ENCODE data around the gene RNF44. TPM values are rescaled to one million over a fixed set of nuclear protein-coding genes. Genes with fewer than 3 reads are reported as not detected.

The RNF44 gene
- total and polyA plus RNA-seq, 2 donors (not counting 3 experiments of a cell fraction or from before 2014, with no cell fraction given), result 19.8 to 50.2 TPM

- H3K27ac ChIP-seq (ENCODE audit: insufficient read depth, low read depth, low read length), result no peak overlapping the region
These were observed 35.9 kb downstream of the RNF44 start for GRCh38 chr5:176501333-176501732.

DNA sequence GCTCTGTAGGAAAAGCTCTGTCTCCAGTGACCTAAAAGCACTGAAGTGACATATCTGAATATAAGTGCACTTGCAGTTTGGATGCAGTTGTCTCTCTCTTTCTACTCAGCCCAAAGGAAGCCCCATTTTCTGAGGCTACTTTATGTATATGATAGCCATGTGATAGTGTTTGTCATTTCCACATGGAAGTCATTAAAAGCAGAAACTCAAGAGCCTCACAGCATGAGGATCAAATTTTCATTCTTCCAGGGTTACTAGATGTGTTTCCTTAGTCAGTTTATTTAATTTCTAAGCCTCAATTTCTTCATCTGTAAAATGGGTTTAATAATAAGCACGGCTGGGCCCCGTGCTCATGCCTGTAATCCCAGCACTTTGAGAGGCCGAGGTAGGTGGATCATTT is 36.7 kb downstream of the RNF44 start:
- FAIRE-seq (no peak), DNase-seq (ENCODE audit: low read depth, low spot score) (no peak)
- no peaks in the 10 kb centered on the region for H3K4me1 ChIP-seq (ENCODE audit: control insufficient read depth, extremely low read depth, insufficient read depth, low read length)
- ChIA-PET CTCF (no interaction called here), POLR2A (no interaction called here)
- intact Hi-C loops (cut with micrococcal nuclease) (no loop called here), dilution Hi-C loops (cut with MboI; ENCODE audit: extremely low pct_ligation_motif_present, low sequenced_read_pairs) (no loop called here)
- H3K9me3 ChIP-seq (replicated peaks; ENCODE audit: control insufficient read depth, insufficient read depth, low read length), result no peaks in the 10 kb centered on the region
- TF ChIP-seq POLR2A (IDR thresholded peaks at IDR 0.05; ENCODE audit: low read depth, low read length), result no peak
- TF ChIP-seq GATA2 (IDR thresholded peaks at IDR 0.05; ENCODE audit: insufficient read depth, insufficient read length, low read depth, low read length), result no peak
- TF ChIP-seq CTCF (IDR thresholded peaks at IDR 0.05; ENCODE audit: extremely low read depth in 1 of 2, insufficient read depth in 1 of 2, low read depth in 1 of 2, low read length in 2 of 2), result no peak
- TF ChIP-seq MYC (IDR thresholded peaks at IDR 0.05; ENCODE audit: low read depth, low read length), result no peak
- H3K4me3 ChIP-seq (replicated peaks in 1 of 3; ENCODE audit: insufficient read depth in 1 of 3, low read depth in 1 of 3, low read length in 3 of 3), result no peak overlapping the region
- H2AFZ ChIP-seq (ENCODE audit: low read depth, low read length), result no peak overlapping the region
- no peak overlapping the region for H3K9ac ChIP-seq (replicated peaks; ENCODE audit: extremely low read depth, insufficient read depth, low read length)
- peaks cover 18 to 20% of the 10 kb centered on the region in 2 experiments for H3K36me3 ChIP-seq (ENCODE audit: control insufficient read depth in 2 of 2, extremely low read depth in 1 of 2, insufficient read depth in 2 of 2, low read length in 2 of 2)
- no peaks in the 10 kb centered on the region for H3K79me2 ChIP-seq (ENCODE audit: control insufficient read depth, insufficient read depth, low read length)
- no peaks in the 10 kb centered on the region for H3K9me1 ChIP-seq (replicated peaks; ENCODE audit: control insufficient read depth, extremely low read depth, insufficient read depth, low read length)
- no peak overlapping the region for H3K4me2 ChIP-seq (ENCODE audit: insufficient read depth, low read length)
- no peaks in the 10 kb centered on the region for H3K27me3 ChIP-seq (ENCODE audit: control insufficient read depth in 2 of 2, insufficient read depth in 2 of 2, low read length in 2 of 2)
- no peaks in the 10 kb centered on the region for H4K20me1 ChIP-seq (replicated peaks; ENCODE audit: control insufficient read depth, extremely low read depth, insufficient read depth, low read length)
- no TSS peak for BruUV-seq (replicated peaks)
- no peak overlapping the region for H3K27ac ChIP-seq (ENCODE audit: insufficient read depth, low read depth, low read length)

More at GRCh38 chr5:176501333-176501732, 35.9 kb downstream of the RNF44 start:
- DNase-seq (ENCODE audit: low read depth, low spot score) (no peak), FAIRE-seq (no peak)
- CTCF ChIA-PET, result interaction anchor here (0.7 to 0.9 kb wide), 2 partner anchors 41 to 85 kb away, joined by 3 read pairs; no protein-coding TSS in a partner anchor
- peaks cover 16 to 20% of the 10 kb centered on the region in 2 experiments for H3K36me3 ChIP-seq (ENCODE audit: control insufficient read depth in 2 of 2, extremely low read depth in 1 of 2, insufficient read depth in 2 of 2, low read length in 2 of 2)
- H3K9me1 ChIP-seq (replicated peaks; ENCODE audit: control insufficient read depth, extremely low read depth, insufficient read depth, low read length), result no peaks in the 10 kb centered on the region
- dilution Hi-C loops (cut with MboI; ENCODE audit: extremely low pct_ligation_motif_present, low sequenced_read_pairs), result no loop called here
- H2AFZ ChIP-seq (ENCODE audit: low read depth, low read length), result no peak overlapping the region
- no TSS peak for BruUV-seq (replicated peaks)
- H4K20me1 ChIP-seq (replicated peaks; ENCODE audit: control insufficient read depth, extremely low read depth, insufficient read depth, low read length), result no peaks in the 10 kb centered on the region
- H3K4me2 ChIP-seq (ENCODE audit: insufficient read depth, low read length), result no peak overlapping the region
- H3K9ac ChIP-seq (replicated peaks; ENCODE audit: extremely low read depth, insufficient read depth, low read length), result no peak overlapping the region
- H3K27me3 ChIP-seq (ENCODE audit: control insufficient read depth in 2 of 2, insufficient read depth in 2 of 2, low read length in 2 of 2), result no peaks in the 10 kb centered on the region
- no peaks in the 10 kb centered on the region for H3K79me2 ChIP-seq (ENCODE audit: control insufficient read depth, insufficient read depth, low read length)
- intact Hi-C loops (cut with micrococcal nuclease), result no loop called here
- no peaks in the 10 kb centered on the region for H3K4me1 ChIP-seq (ENCODE audit: control insufficient read depth, extremely low read depth, insufficient read depth, low read length)
- TF ChIP-seq GATA2 (IDR thresholded peaks at IDR 0.05; ENCODE audit: insufficient read depth, insufficient read length, low read depth, low read length), result no peak
- TF ChIP-seq POLR2AphosphoS5 (IDR thresholded peaks at IDR 0.05; ENCODE audit: insufficient read depth, low read depth, low read length), result no peak
- no peak for TF ChIP-seq MYC (IDR thresholded peaks at IDR 0.05; ENCODE audit: low read depth, low read length)
- TF ChIP-seq, protein P1, sequence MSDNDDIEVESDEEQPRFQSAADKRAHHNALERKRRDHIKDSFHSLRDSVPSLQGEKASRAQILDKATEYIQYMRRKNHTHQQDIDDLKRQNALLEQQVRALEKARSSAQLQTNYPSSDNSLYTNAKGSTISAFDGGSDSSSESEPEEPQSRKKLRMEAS (IDR thresholded peaks at IDR 0.05; ENCODE audit: insufficient read depth, insufficient read length), result no peak
- no peak for TF ChIP-seq POLR2A (IDR thresholded peaks at IDR 0.05; ENCODE audit: low read depth, low read length)
- no peak for TF ChIP-seq EZH2 (IDR thresholded peaks at IDR 0.05; ENCODE audit: borderline replicate concordance, low read depth, low read length, severe bottlenecking)
- TF ChIP-seq FOS (IDR thresholded peaks at IDR 0.05; ENCODE audit: borderline replicate concordance, insufficient read depth, low read length), result no peak
- no peak for TF ChIP-seq JUN (IDR thresholded peaks at IDR 0.05; ENCODE audit: borderline replicate concordance, insufficient read depth, insufficient read length, low read depth)
- no peak overlapping the region for H3K4me3 ChIP-seq (replicated peaks in 1 of 3; ENCODE audit: insufficient read depth in 1 of 3, low read depth in 1 of 3, low read length in 3 of 3)
- H3K9me3 ChIP-seq (replicated peaks; ENCODE audit: control insufficient read depth, insufficient read depth, low read length), result no peaks in the 10 kb centered on the region
- POLR2A ChIA-PET, result no interaction called here
